Parathyroid adenoma (tissue), 2 donors: ENCODE data around the gene FNDC1.

Experiments used
- H2AFZ ChIP-seq: fragments of 300-600 bp; sonication (generic); one replicate; pipeline ENCODE4 v1.7.0; 2017; ENCODE audit warnings: antibody characterized with exemption, mild to moderate bottlenecking
- H3K27ac ChIP-seq: fragments of 300-600 bp; sonication (generic); one replicate; pipeline ENCODE4 v1.7.0; 2017
- H3K27me3 ChIP-seq: fragments of 300-600 bp; sonication (generic); one replicate; pipeline ENCODE4 v1.7.0; 2017; ENCODE audit warnings: low read length; ENCODE audit not compliant: control insufficient read depth, insufficient read depth
- H3K36me3 ChIP-seq: fragments of 300-600 bp; sonication (generic); one replicate; pipeline ENCODE4 v1.7.0; 2017; ENCODE audit warnings: low read length; ENCODE audit not compliant: control insufficient read depth, insufficient read depth
- H3K4me1 ChIP-seq: fragments of 300-600 bp; sonication (generic); one replicate; pipeline ENCODE4 v1.7.0; 2017; ENCODE audit warnings: control low read depth
- H3K4me2 ChIP-seq: fragments of 300-600 bp; sonication (generic); one replicate; pipeline ENCODE4 v1.7.0; 2017; ENCODE audit warnings: low read length
- H3K4me3 ChIP-seq: fragments of 300-600 bp; sonication (generic); one replicate; pipeline ENCODE4 v1.7.0; 2017; ENCODE audit warnings: low read depth, low read length
- H3K79me2 ChIP-seq: fragments of 300-600 bp; sonication (generic); one replicate; pipeline ENCODE4 v1.7.0; 2017; ENCODE audit warnings: control low read depth
- H3K9ac ChIP-seq: fragments of 300-600 bp; sonication (generic); one replicate; pipeline ENCODE4 v1.7.0; 2017; ENCODE audit warnings: mild to moderate bottlenecking
- H3K9me3 ChIP-seq: fragments of 300-600 bp; sonication (generic); one replicate; pipeline ENCODE4 v1.7.0; 2017; ENCODE audit warnings: low read length; ENCODE audit not compliant: control insufficient read depth
- TF ChIP-seq, protein P1 (sequence below): fragments of 300-600 bp; sonication (generic); IDR thresholded peaks from one replicate; pipeline ENCODE4 v1.7.0; 2017; ENCODE audit warnings: antibody characterized with exemption, mild to moderate bottlenecking
- donor health status: primary hyperparathyroidism.

The FNDC1 gene

DNA sequence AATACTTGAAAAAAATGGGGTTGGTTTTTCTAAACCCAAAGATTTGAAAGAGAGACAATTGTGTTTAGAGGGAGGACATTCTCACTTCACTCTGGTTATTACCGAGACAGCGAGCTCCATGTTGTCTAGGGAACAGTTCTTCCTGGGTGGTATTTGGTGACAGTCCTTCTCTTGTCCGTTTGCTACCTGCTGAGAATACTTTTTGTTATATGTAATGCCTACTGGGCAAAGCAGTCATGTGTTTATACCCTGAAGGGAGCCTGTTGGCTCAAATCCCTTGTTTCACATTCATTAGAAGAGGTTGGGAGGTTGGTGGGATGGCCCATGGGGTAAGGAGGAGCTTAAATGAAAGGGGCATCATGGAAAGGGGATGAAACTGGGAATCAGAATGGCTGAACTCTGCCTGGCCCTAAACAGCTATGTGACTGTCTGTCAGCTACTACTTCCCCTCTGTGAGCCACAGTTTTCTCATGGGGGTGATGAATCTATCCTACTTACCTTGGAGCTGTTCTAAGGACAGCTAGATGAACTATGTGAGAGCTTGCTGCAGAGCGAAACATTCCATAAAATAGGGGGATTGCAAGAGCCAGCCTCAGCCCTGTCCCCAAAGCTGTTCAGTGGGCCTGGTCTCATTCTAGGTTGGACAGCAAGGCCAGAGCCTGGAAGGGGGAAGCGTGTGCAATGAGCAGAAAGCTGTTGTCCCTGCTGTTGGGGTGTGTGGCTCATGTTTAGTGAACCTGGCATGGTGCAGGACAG is 43.5 kb downstream of the FNDC1 start:
- Histone ChIP-seq H3K4me3 (no peak overlapping the region), H3K9ac (no peak overlapping the region), H3K4me2 (no peak overlapping the region), H2AFZ (no peak overlapping the region), H3K36me3 (no peaks in the 10 kb centered on the region), H3K79me2 (no peaks in the 10 kb centered on the region), H3K4me1 (no peaks in the 10 kb centered on the region), H3K27me3 (no peaks in the 10 kb centered on the region), H3K9me3 (no peaks in the 10 kb centered on the region), H3K27ac (no peak overlapping the region)
- TF ChIP-seq, protein P1, sequence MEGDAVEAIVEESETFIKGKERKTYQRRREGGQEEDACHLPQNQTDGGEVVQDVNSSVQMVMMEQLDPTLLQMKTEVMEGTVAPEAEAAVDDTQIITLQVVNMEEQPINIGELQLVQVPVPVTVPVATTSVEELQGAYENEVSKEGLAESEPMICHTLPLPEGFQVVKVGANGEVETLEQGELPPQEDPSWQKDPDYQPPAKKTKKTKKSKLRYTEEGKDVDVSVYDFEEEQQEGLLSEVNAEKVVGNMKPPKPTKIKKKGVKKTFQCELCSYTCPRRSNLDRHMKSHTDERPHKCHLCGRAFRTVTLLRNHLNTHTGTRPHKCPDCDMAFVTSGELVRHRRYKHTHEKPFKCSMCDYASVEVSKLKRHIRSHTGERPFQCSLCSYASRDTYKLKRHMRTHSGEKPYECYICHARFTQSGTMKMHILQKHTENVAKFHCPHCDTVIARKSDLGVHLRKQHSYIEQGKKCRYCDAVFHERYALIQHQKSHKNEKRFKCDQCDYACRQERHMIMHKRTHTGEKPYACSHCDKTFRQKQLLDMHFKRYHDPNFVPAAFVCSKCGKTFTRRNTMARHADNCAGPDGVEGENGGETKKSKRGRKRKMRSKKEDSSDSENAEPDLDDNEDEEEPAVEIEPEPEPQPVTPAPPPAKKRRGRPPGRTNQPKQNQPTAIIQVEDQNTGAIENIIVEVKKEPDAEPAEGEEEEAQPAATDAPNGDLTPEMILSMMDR = no peak

DNA sequence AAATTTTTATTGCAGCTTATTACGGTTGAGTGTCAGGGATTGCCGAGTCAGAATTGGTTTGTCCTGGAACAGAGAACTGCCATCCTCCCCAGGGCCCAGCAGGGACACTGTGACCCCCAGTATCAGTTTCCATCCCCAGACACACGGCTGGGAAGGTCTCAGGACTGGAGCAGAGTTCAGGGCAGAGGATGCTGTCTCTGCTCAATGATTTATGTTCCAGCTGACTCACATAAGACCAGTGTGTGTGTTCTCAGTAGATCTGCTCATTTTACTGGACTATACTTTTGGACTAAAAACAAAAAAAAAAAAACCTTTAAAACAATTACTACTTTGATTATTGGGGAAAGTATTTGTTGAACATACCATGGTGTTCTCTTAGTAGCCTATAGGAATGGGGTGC is 44.2 kb downstream of the FNDC1 start:
- TF ChIP-seq, protein P1 = no peak
- H3K4me3 ChIP-seq = no peak overlapping the region
- H3K27ac ChIP-seq = no peak overlapping the region
- no peaks in the 10 kb centered on the region for H3K9me3 ChIP-seq
- no peaks in the 10 kb centered on the region for H3K36me3 ChIP-seq
- H2AFZ ChIP-seq = no peak overlapping the region
- H3K4me2 ChIP-seq = no peak overlapping the region
- no peak overlapping the region for H3K9ac ChIP-seq
- H3K27me3 ChIP-seq = no peaks in the 10 kb centered on the region
- H3K4me1 ChIP-seq = no peaks in the 10 kb centered on the region
- H3K79me2 ChIP-seq = no peaks in the 10 kb centered on the region

DNA sequence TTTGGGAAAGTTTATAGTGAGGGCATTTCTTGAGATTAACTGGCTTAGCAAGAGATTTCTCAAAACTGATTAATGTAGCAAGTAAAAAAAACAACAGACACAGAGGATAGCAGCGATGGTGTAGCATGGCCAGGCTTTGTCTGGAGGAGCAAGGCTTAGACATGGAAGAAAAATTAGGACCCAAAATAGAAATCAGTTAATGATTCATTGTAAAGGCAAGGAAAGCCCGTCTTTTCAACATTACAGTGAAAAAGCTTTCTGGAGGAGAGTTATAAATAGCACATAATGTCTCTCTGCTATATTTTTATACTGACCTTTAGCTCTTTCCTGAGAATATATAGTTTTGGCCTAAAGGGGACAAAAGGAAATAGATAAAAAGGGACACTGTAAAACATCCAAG is 45.1 kb downstream of the FNDC1 start:
- Histone ChIP-seq H3K27ac (no peak overlapping the region), H3K9me3 (no peaks in the 10 kb centered on the region), H3K4me2 (no peak overlapping the region), H3K36me3 (no peaks in the 10 kb centered on the region), H3K79me2 (no peaks in the 10 kb centered on the region), H3K4me3 (no peak overlapping the region), H3K9ac (no peak overlapping the region), H2AFZ (no peak overlapping the region), H3K4me1 (no peaks in the 10 kb centered on the region), H3K27me3 (no peaks in the 10 kb centered on the region)
- TF ChIP-seq, protein P1 = no peak

DNA sequence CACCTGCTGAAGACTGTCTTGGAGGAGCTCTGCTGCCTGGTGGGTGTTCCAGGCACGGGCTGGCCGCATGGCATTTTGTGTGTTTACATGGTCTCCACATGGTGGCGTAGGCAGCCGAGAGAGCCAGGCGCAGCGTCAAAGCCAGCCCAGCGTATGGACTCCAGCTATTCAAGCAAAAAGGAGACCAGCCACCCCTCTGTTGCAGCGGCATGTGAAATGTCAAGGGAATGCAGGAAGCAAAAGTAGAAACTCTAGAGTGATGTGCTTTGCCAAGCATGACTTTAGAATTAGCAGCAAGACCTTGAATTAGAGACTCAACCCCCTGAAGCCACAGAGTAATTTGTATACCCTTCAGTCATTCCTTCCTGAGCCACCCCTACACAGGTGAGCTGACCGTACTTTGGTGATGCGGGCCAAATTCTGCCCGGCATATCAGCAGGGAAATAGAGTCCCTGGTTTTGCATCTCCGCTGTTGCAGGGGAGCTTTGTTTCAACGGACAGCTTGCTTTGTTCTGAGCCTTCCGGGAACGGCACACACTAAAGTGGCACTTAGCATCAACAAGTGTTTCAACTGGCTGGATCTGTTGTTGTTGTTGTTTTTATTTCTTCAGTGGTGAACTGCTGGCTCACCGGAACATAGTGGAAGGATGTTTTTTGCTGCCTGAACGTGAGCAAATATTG is 48.5 kb downstream of the FNDC1 start:
- Histone ChIP-seq H2AFZ (no peak overlapping the region), H3K4me2 (no peak overlapping the region), H3K27me3 (no peaks in the 10 kb centered on the region), H3K27ac (no peak overlapping the region), H3K36me3 (no peaks in the 10 kb centered on the region), H3K79me2 (no peaks in the 10 kb centered on the region), H3K9ac (no peak overlapping the region), H3K4me3 (no peak overlapping the region), H3K4me1 (no peaks in the 10 kb centered on the region), H3K9me3 (no peaks in the 10 kb centered on the region)
- TF ChIP-seq, protein P1 = no peak
